ENCODE measurements around the gene SUGP1. TPM values are rescaled to one million over a fixed set of nuclear protein-coding genes. Genes with fewer than 3 reads are reported as not detected.

The SUGP1 gene
- total RNA-seq, 1 experiment from 2014 or later = 73.8 TPM

DNA sequence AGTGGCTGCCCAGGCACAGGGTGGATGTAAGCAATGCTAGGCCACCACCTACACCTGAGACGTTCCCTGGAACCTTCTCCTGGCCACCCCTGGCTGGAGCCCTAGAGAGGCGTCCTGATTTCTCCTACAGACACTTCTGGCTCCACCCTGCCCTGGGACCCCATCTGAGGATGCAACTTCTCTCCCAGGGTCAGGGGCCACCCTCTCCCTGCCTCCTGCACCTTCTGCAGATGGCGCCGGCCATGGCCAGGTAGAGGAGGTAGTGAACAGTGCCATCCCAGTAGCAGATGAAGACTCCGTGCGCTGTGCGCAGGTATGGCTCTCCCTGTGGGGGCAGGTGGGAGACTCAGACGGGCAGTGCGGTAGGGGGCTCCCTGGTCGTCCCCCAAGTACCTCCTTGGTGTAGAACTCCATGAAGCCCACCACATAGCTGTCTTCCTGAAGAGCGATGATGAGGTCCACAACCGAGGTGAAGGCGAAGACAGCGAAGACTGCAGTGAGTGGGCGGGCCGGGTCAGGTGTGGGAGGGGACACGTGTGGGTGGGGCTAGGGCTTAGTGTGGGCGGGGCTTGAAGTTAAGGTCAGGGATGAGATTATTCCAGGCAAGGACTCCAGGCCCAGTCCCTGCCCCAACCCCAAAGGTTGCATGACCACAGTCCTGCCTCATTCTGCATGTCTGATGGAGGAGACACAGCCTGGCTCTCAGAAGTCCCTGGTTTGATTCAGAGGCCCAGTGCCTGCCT lies 50.2 kb downstream of the SUGP1 start:
- TF ChIP-seq, protein P1, sequence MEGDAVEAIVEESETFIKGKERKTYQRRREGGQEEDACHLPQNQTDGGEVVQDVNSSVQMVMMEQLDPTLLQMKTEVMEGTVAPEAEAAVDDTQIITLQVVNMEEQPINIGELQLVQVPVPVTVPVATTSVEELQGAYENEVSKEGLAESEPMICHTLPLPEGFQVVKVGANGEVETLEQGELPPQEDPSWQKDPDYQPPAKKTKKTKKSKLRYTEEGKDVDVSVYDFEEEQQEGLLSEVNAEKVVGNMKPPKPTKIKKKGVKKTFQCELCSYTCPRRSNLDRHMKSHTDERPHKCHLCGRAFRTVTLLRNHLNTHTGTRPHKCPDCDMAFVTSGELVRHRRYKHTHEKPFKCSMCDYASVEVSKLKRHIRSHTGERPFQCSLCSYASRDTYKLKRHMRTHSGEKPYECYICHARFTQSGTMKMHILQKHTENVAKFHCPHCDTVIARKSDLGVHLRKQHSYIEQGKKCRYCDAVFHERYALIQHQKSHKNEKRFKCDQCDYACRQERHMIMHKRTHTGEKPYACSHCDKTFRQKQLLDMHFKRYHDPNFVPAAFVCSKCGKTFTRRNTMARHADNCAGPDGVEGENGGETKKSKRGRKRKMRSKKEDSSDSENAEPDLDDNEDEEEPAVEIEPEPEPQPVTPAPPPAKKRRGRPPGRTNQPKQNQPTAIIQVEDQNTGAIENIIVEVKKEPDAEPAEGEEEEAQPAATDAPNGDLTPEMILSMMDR (conservative IDR thresholded peaks at IDR 0.05; ENCODE audit: low read depth, low read length) = no peak
- no peak for TF ChIP-seq EZH2 (IDR thresholded peaks at IDR 0.05; ENCODE audit: borderline replicate concordance, low read depth, low read length, poor library complexity, severe bottlenecking)
- no TSS peak for BruUV-seq (replicated peaks)
- Histone ChIP-seq H3K27me3 (replicated peaks; ENCODE audit: insufficient read depth, low read depth, low read length, poor library complexity) (peaks cover 4% of the 10 kb centered on the region), H3K4me3 (ENCODE audit: low read depth, low read length, poor library complexity, severe bottlenecking) (no peak overlapping the region), H3K4me1 (ENCODE audit: insufficient read depth, low read length, poor library complexity, severe bottlenecking) (no peaks in the 10 kb centered on the region), H3K36me3 (ENCODE audit: insufficient read depth, low read length, poor library complexity, severe bottlenecking) (no peaks in the 10 kb centered on the region), H3K9me3 (ENCODE audit: low read depth, low read length, poor library complexity, severe bottlenecking) (no peaks in the 10 kb centered on the region), H3K27ac (ENCODE audit: low read depth, low read length, poor library complexity, severe bottlenecking) (no peak overlapping the region)
- DNase-seq (ENCODE audit: low spot score) = no peak
- ChIA-PET CTCF (no interaction called here), POLR2A (ENCODE audit: low non-redundant PET) (no interaction called here)
- intact Hi-C loops (cut with micrococcal nuclease; ENCODE audit: unreplicated experiment) = no loop called here

DNA sequence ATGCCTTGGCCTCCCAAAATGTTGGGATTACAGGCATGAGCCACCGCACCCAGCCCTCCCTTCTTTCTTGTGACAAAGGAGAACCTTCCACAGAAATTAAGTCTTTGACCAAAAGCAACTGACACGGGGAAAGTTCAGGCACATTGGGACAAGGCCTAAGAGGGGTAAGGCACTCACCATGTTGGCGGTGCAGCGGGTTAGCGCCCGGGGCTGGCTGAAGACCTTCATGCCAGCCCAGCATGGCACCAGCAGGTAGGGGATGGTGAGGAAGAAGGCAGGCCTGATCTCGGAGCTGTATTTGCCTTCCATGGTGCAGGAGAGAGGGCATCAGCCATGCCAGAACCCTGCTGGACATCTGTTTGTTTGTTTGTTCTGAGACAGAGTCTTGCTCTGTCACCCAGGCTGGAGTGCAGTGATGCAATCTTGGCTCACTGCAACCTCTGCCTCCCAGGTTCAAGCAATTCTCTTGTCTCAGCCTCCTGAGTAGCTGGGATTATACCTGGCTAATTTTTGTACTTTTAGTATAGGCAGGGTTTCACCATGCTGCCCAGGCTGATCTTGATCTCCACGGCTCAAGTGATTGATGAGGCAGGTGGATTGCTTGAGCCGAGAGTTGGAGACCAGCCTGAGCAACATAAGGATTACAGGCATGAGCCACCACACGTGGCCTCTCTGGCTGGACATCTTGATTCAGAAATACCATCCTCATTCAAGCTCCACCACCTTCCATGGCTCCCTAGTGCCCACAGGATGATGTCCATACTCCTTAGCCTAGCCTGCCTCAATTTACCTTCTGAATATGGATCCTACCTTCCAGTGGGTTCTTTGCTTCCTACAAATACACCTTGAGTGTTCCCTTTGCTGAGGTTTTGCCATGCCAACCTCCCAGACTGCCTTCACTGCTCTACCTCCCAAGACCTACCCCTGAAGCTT lies 51.6 kb downstream of the SUGP1 start:
- no TSS peak for BruUV-seq (replicated peaks)
- no peaks in the 10 kb centered on the region for H3K36me3 ChIP-seq (ENCODE audit: insufficient read depth, low read length, poor library complexity, severe bottlenecking)
- POLR2A ChIA-PET (ENCODE audit: low non-redundant PET) = no interaction called here
- no peaks in the 10 kb centered on the region for H3K4me1 ChIP-seq (ENCODE audit: insufficient read depth, low read length, poor library complexity, severe bottlenecking)
- H3K4me3 ChIP-seq (ENCODE audit: low read depth, low read length, poor library complexity, severe bottlenecking) = no peak overlapping the region
- intact Hi-C loops (cut with micrococcal nuclease; ENCODE audit: unreplicated experiment) = no loop called here
- H3K27ac ChIP-seq (ENCODE audit: low read depth, low read length, poor library complexity, severe bottlenecking) = no peak overlapping the region
- CTCF ChIA-PET = no interaction called here
- TF ChIP-seq EZH2 (IDR thresholded peaks at IDR 0.05; ENCODE audit: borderline replicate concordance, low read depth, low read length, poor library complexity, severe bottlenecking) = no peak
- TF ChIP-seq, protein P1 (conservative IDR thresholded peaks at IDR 0.05; ENCODE audit: low read depth, low read length) = no peak
- H3K9me3 ChIP-seq (ENCODE audit: low read depth, low read length, poor library complexity, severe bottlenecking) = no peaks in the 10 kb centered on the region
- peaks cover 7% of the 10 kb centered on the region for H3K27me3 ChIP-seq (replicated peaks; ENCODE audit: insufficient read depth, low read depth, low read length, poor library complexity)
- no peak for DNase-seq (ENCODE audit: low spot score)

DNA sequence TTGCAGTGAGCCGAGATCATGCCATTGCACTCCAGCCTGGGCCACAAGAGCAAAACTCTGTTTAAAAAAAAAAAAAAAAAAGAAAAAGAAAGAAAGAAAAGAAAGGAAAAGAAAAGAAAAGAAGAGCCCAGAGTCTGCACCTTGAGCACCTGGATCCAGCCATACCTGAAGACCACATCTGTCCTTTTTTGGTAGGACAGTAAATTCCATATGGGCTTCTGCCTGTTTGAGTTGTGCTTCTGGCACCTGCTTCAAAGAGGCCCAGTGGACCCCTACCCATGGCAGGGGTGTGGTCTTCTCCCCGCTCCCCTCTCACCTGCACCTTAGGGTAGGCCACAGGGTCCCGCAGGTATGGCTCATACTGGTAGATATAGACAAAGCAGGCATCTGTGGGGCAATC lies 53.0 kb downstream of the SUGP1 start:
- H3K36me3 ChIP-seq (ENCODE audit: insufficient read depth, low read length, poor library complexity, severe bottlenecking) = no peaks in the 10 kb centered on the region
- ChIA-PET POLR2A (ENCODE audit: low non-redundant PET) (no interaction called here), CTCF (no interaction called here)
- TF ChIP-seq, protein P1 (conservative IDR thresholded peaks at IDR 0.05; ENCODE audit: low read depth, low read length) = no peak
- no peak for TF ChIP-seq EZH2 (IDR thresholded peaks at IDR 0.05; ENCODE audit: borderline replicate concordance, low read depth, low read length, poor library complexity, severe bottlenecking)
- H3K9me3 ChIP-seq (ENCODE audit: low read depth, low read length, poor library complexity, severe bottlenecking) = no peaks in the 10 kb centered on the region
- intact Hi-C loops (cut with micrococcal nuclease; ENCODE audit: unreplicated experiment) = no loop called here
- H3K27ac ChIP-seq (ENCODE audit: low read depth, low read length, poor library complexity, severe bottlenecking) = no peak overlapping the region
- no peaks in the 10 kb centered on the region for H3K4me1 ChIP-seq (ENCODE audit: insufficient read depth, low read length, poor library complexity, severe bottlenecking)
- H3K27me3 ChIP-seq (replicated peaks; ENCODE audit: insufficient read depth, low read depth, low read length, poor library complexity) = peaks cover 15% of the 10 kb centered on the region
- no TSS peak for BruUV-seq (replicated peaks)
- H3K4me3 ChIP-seq (ENCODE audit: low read depth, low read length, poor library complexity, severe bottlenecking) = no peak overlapping the region
- no peak for DNase-seq (ENCODE audit: low spot score)
